Activated naive CD8-positive, alpha-beta T cell treated with anti-CD3 and anti-CD28 coated beads, Interleukin-2, amount 50 U/mL, for 24 hours (primary cell): Measurements from ENCODE around the gene SDK2.
A peak's percentile ranks its signal among the peaks of the same experiment; 100 is the strongest.

Experiments
- ATAC-seq: fragments of 150-1000 bp; cut with Tn5 transposase; one replicate; pipeline ENCODE4 v1.10.0; 2021
- DNase-seq: peaks from one replicate; pipeline ENCODE4 v3.0.0; 2021
- H3K27ac Mint-ChIP-seq: one replicate; pipeline ENCODE4 v1.8.0; 2021; ENCODE audit warnings: mild to moderate bottlenecking, mixed read lengths
- H3K27me3 Mint-ChIP-seq: one replicate; pipeline ENCODE4 v1.8.0; 2021; ENCODE audit warnings: mixed read lengths
- H3K36me3 Mint-ChIP-seq: one replicate; pipeline ENCODE4 v1.8.0; 2021; ENCODE audit warnings: low read depth, mixed read lengths
- H3K4me1 Mint-ChIP-seq: one replicate; pipeline ENCODE4 v1.8.0; 2021; ENCODE audit warnings: mixed read lengths
- H3K4me3 Mint-ChIP-seq: one replicate; pipeline ENCODE4 v1.8.0; 2021; ENCODE audit warnings: mild to moderate bottlenecking, moderate library complexity, mixed read lengths
- H3K9me3 Mint-ChIP-seq: one replicate; pipeline ENCODE4 v1.8.0; 2021; ENCODE audit warnings: mixed read lengths

Gene SDK2

DNA sequence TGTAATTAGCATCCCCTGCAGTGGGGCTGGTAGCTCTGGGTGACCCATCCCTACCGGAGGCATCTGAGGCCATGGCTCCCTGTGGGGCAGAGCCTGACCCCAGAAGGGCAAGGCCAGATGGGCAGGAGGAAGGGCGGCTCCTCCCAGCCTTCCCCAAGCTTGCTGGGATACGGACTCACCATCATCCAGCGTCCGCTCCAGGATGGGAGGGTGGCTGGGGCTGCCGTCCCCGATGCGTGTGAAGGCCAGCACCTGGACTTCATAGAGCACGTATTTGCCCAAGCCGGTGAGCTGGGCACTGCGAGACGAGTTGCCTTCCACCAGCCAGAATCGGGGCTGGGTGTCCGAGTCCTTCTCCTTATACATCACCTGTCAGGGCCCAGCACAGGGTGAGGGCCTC lies 250.9 kb downstream of the SDK2 start:
- Mint-ChIP-seq H3K27ac (no peak overlapping the region), H3K4me3 (no peak overlapping the region), H3K4me1 (no peaks in the 10 kb centered on the region), H3K27me3 (no peaks in the 10 kb centered on the region), H3K9me3 (no peaks in the 10 kb centered on the region), H3K36me3 (no peaks in the 10 kb centered on the region)
- no peak for ATAC-seq
- no peak for DNase-seq

GRCh38 chr17:73391331-73392265 lies 252.6 kb downstream of the SDK2 start:
- no peak overlapping the region for H3K27ac Mint-ChIP-seq

GRCh38 chr17:73390851-73391250 lies 253.4 kb downstream of the SDK2 start:
- DNase-seq, result no peak
- Mint-ChIP-seq H3K4me3 (no peak overlapping the region), H3K27ac (no peak overlapping the region), H3K9me3 (no peaks in the 10 kb centered on the region), H3K27me3 (no peaks in the 10 kb centered on the region), H3K4me1 (no peaks in the 10 kb centered on the region), H3K36me3 (no peaks in the 10 kb centered on the region)
- no peak for ATAC-seq

More at GRCh38 chr17:73391331-73392265, 252.6 kb downstream of the SDK2 start:
- H3K27me3 Mint-ChIP-seq, result no peaks in the 10 kb centered on the region
- no peaks in the 10 kb centered on the region for H3K9me3 Mint-ChIP-seq
- ATAC-seq (no peak), DNase-seq (no peak)
- H3K36me3 Mint-ChIP-seq, result no peaks in the 10 kb centered on the region
- H3K4me3 Mint-ChIP-seq, result no peak overlapping the region
- no peaks in the 10 kb centered on the region for H3K4me1 Mint-ChIP-seq

DNA sequence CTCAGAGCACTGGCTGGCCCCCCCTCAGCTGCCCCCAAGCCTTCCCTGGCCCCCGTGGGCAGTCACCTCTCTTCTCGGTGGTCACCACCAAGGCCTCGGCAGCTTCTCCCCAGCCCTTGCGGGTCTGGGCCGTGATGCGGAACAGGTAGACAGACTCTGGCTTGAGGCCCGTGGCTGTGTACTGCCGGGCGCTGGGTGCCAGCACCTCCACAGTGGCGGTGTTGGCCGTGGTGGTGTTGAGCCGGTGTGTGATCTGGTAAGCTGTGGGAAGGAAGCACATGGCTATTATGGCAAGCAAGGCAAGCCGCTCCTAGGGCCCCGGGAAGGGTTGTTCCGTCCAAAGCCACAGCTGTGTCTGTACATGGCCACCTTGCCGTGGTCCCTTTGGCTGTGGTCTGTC lies 254.0 kb downstream of the SDK2 start:
- DNase-seq, result no peak
- Mint-ChIP-seq H3K4me1 (no peaks in the 10 kb centered on the region), H3K27me3 (no peaks in the 10 kb centered on the region), H3K27ac (no peak overlapping the region), H3K36me3 (no peaks in the 10 kb centered on the region), H3K9me3 (no peaks in the 10 kb centered on the region), H3K4me3 (no peak overlapping the region)
- no peak for ATAC-seq

DNA sequence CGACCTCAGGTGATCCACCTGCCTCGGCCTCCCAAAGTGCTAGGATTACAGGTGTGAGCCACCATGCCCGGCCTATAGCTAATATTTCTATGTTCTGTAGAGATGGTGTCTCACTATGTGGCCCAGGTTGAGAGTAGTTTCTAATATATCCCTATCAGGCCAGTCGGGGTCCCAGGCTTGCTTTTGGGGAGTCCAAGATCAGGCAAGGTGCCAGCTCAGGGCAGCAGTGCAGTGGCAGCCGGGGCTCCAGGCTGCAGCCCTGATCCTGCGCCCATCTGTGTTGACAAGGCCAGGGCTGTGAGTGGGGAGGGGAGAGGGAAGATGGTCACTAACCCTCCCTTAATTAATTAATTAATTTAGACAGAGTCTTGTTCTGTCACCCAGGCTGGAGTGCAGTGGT lies 254.8 kb downstream of the SDK2 start:
- ATAC-seq, result no peak
- H3K4me3 Mint-ChIP-seq, result no peak overlapping the region

GRCh38 chr17:73388578-73388905 lies 255.7 kb downstream of the SDK2 start:
- Mint-ChIP-seq H3K4me3 (no peak overlapping the region), H3K27ac (no peak overlapping the region), H3K9me3 (no peaks in the 10 kb centered on the region), H3K4me1 (no peaks in the 10 kb centered on the region), H3K27me3 (no peaks in the 10 kb centered on the region), H3K36me3 (no peaks in the 10 kb centered on the region)
- no peak for ATAC-seq
- DNase-seq, result no peak

More for the DNA sequence above, 254.8 kb downstream of the SDK2 start:
- no peaks in the 10 kb centered on the region for H3K4me1 Mint-ChIP-seq
- no peaks in the 10 kb centered on the region for H3K9me3 Mint-ChIP-seq
- no peak for DNase-seq
- H3K36me3 Mint-ChIP-seq, result no peaks in the 10 kb centered on the region
- H3K27ac Mint-ChIP-seq, result no peak overlapping the region
- H3K27me3 Mint-ChIP-seq, result no peaks in the 10 kb centered on the region

DNA sequence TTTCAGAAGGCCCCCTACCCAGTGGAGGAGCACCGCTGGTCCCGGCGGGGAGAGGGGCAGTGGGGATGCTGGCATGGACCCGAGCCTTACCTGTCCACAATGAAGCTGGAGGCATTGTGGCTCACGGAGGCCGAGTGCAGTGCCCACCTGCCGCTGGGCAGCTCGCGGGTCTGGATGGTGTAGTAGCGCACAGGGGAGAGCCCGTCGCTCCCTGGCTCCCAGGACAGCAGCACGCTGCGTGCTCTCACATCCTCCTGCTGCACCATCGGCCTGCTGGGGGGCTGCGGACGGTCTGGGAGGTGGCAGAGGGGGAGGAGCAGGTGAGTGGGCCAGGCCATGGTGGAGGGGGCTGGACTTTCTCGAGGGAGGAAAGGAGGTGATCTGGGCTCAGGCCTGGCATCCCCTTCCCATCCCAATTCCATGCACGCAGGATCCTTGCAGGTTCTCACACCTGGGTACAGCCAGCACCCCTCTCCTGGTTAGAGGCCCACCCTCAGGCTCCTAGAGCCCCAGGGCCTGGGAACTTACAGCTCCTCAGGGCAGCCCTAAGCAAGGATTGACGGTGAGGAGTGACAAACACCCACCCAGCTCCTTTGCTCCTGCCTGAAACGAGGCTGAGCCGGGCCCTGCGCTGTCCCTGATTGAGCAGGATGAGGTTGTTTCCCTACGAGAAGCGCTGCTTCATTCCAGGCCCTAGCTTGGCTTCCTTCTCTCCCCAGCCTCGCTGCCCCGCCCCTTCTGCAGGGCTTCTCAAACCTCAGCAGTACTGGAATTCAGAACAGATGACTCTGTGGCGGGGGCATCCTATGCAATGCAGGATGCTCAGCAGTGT lies 256.3 kb downstream of the SDK2 start:
- Mint-ChIP-seq H3K9me3 (no peaks in the 10 kb centered on the region), H3K27me3 (no peaks in the 10 kb centered on the region)

GRCh38 chr17:73386561-73386960 lies 257.7 kb downstream of the SDK2 start:
- H3K4me1 Mint-ChIP-seq, result no peaks in the 10 kb centered on the region

More for the DNA sequence above, 256.3 kb downstream of the SDK2 start:
- H3K4me1 Mint-ChIP-seq, result no peaks in the 10 kb centered on the region
- H3K36me3 Mint-ChIP-seq, result no peaks in the 10 kb centered on the region
- no peak overlapping the region for H3K4me3 Mint-ChIP-seq
- ATAC-seq (no peak), DNase-seq (no peak)
- H3K27ac Mint-ChIP-seq, result no peak overlapping the region

GRCh38 chr17:73384926-73385325 lies 259.3 kb downstream of the SDK2 start:
- Mint-ChIP-seq H3K36me3 (no peaks in the 10 kb centered on the region), H3K27me3 (no peaks in the 10 kb centered on the region), H3K4me3 (no peak overlapping the region), H3K9me3 (no peaks in the 10 kb centered on the region), H3K4me1 (no peaks in the 10 kb centered on the region), H3K27ac (no peak overlapping the region)
- no peak for DNase-seq
- ATAC-seq, result no peak

More at GRCh38 chr17:73386561-73386960, 257.7 kb downstream of the SDK2 start:
- Mint-ChIP-seq H3K9me3 (no peaks in the 10 kb centered on the region), H3K27me3 (no peaks in the 10 kb centered on the region), H3K36me3 (no peaks in the 10 kb centered on the region), H3K27ac (no peak overlapping the region), H3K4me3 (no peak overlapping the region)
- ATAC-seq (no peak), DNase-seq (no peak)

GRCh38 chr17:73380439-73381106 lies 263.7 kb downstream of the SDK2 start:
- H3K27me3 Mint-ChIP-seq, result no peaks in the 10 kb centered on the region
- no peaks in the 10 kb centered on the region for H3K9me3 Mint-ChIP-seq
- H3K4me1 Mint-ChIP-seq, result no peaks in the 10 kb centered on the region
- no peaks in the 10 kb centered on the region for H3K36me3 Mint-ChIP-seq
- H3K4me3 Mint-ChIP-seq, result no peak overlapping the region
- ATAC-seq (no peak), DNase-seq (no peak)
- no peak overlapping the region for H3K27ac Mint-ChIP-seq

DNA sequence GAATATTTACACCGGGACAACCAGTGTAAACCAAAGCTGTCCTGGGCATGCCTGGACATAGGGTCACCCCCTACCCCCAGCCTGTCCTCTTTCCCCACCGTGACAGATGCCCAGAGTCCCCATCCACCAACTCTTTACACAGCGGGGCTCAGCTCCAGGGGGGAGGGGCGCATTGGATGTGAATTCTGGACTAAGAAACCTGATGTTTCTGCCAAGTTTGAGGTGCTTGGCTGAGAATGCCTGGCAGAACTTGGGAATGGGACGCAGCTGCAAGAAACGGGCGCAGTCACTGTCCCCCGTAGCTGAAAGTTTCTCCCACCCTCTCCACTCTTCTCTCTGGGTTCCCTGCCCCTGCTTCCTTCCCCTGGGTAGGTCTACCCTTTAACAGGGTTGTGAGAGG lies 264.4 kb downstream of the SDK2 start:
- DNase-seq (no peak), ATAC-seq (no peak)
- H3K27ac Mint-ChIP-seq, result no peak overlapping the region
- H3K4me1 Mint-ChIP-seq, result no peaks in the 10 kb centered on the region
- H3K4me3 Mint-ChIP-seq, result no peak overlapping the region
- no peaks in the 10 kb centered on the region for H3K27me3 Mint-ChIP-seq
- H3K36me3 Mint-ChIP-seq, result no peaks in the 10 kb centered on the region
- no peaks in the 10 kb centered on the region for H3K9me3 Mint-ChIP-seq

DNA sequence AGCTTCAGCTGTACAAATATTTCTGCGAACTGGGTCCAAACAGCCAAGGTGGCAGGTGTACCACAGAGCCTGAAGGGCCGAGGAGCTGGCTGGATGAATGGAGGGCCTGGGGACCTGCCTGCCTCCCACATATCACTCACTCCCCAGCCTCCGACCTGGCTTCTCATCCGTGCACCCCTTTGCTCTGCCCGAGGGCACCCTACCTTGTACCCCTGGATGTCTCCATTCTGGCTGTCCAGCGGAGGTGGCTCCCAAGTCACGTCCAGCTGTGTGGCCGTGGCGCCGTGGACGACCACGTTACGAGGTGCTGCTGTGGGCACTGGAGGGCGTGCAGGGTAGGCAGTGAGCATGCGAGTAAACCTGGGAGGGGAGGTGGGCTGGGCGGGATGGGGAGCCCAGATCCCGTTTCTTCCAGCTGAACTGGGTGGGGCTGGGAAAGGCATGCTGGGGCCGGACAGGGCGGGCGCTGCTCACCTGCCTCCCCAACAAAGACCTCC lies 265.2 kb downstream of the SDK2 start:
- no peaks in the 10 kb centered on the region for H3K36me3 Mint-ChIP-seq
- no peak overlapping the region for H3K4me3 Mint-ChIP-seq
- H3K9me3 Mint-ChIP-seq, result no peaks in the 10 kb centered on the region
- peak; percentile 20 for ATAC-seq
- DNase-seq, result no peak
- no peak overlapping the region for H3K27ac Mint-ChIP-seq
- H3K4me1 Mint-ChIP-seq, result no peaks in the 10 kb centered on the region
- no peaks in the 10 kb centered on the region for H3K27me3 Mint-ChIP-seq

DNA sequence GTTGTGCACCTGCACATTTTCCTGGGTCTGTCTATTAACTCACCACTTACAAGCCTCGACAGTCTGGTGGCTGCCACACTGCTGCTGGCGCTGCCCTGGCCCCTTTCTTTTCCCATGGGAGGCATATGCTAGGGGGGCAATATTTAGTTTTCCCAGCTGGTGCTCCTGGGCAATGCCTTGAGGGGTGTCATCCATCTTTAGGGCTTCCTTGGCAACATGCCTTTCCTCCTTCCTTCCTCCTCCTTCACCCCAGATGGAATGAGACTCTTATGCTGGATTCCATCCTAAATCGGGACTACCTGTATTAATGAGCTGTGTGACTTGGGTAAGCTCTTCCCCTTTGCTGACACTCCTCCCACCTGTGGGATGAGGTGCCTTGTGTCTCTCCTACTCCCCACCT lies 267.6 kb downstream of the SDK2 start:
- no peak for DNase-seq
- Mint-ChIP-seq H3K9me3 (no peaks in the 10 kb centered on the region), H3K4me1 (no peaks in the 10 kb centered on the region), H3K36me3 (no peaks in the 10 kb centered on the region), H3K27me3 (no peaks in the 10 kb centered on the region), H3K27ac (no peak overlapping the region), H3K4me3 (no peak overlapping the region)
- no peak for ATAC-seq

DNA sequence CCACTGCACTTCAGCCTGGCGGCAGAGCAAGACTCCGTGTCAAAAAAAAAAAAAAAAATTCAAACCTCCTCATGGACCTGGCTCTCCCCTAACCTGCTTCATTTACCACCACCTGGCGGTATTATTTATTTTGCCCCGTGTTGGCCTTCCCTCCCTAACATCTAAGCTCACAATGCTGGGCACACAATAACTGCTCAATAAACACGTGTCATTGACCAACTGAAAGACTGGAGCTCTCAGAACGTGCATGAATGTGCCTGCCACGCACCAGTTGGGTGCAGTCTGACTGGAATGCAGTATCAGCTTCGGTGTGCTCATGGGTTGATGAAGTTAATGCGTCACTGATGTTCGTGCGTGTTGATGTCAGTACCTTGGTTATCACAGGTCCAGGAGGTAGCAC lies 268.1 kb downstream of the SDK2 start:
- DNase-seq (no peak), ATAC-seq (no peak)
- Mint-ChIP-seq H3K27me3 (no peaks in the 10 kb centered on the region), H3K27ac (no peak overlapping the region), H3K9me3 (no peaks in the 10 kb centered on the region), H3K4me1 (no peaks in the 10 kb centered on the region), H3K4me3 (no peak overlapping the region), H3K36me3 (no peaks in the 10 kb centered on the region)
